Superior temporal gyrus (tissue), 1 donor: ENCODE measurements around the gene ZG16.

ENCODE experiments used
- DNase-seq: peaks from one replicate; pipeline ENCODE4 v3.0.0-alpha.2; 2016; ENCODE audit errors: extremely low spot score

ZG16 gene

DNA sequence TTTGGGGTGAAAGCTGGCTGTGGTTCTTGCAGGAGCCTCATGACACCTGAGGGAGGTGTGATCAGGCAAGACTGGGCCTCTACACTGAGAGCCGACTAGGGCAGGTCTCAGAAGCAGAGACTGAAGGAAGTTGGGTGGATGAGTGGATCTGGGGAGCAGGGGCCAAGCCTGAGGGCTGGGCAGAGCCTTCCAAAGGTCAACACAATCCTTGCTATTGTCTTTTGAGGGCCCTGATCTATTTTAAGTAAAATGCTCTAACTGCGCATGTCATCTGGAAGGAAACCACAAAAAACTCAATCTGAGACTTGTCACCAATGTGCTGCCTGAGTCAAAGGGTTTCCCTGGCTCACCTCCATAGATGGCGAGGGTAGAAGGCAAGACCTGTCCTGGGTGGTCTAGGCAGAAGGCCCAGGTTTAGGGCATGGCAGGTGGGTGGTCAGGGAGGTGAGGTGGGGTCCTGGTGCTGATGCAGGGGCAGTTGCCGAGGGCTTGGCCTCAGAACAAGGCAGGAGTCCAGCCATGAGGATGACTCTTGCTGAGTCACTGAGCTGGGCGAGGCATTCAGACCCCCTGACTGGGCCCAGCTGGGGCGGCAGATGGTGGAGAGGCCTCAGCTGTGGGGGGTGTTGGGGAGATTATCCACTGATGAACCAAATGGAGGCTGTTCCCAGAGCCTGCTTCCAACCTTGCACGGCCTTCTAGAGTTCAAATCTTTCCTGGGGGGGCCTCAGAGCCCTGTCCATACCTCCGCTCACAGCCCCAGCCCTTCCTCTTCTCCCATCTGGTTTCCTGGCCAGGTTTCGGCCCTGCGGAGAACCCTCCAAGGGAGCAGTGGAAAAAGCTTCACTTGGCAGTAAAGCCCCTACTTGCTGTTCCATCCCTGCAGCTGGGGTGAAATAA lies 47.3 kb downstream of the ZG16 start:
- DNase-seq = peak; percentile 61

DNA sequence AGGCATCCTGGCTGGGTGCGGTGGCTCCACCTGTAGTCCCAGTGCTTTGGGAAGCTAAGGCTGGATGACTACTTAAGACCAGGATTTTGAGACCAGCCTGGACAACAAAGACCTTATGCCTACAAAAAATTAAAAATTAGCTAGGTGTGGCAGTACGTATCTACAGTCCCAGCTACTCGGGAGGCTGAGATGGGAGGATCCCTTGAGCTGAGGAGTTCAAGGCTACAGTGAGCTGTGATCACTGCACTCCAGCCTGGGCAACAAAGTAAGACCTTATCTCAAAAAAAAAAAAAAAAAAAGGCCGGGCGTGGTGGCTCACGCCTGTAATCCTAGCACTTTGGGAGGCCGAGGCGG lies 48.3 kb downstream of the ZG16 start:
- DNase-seq = no peak

DNA sequence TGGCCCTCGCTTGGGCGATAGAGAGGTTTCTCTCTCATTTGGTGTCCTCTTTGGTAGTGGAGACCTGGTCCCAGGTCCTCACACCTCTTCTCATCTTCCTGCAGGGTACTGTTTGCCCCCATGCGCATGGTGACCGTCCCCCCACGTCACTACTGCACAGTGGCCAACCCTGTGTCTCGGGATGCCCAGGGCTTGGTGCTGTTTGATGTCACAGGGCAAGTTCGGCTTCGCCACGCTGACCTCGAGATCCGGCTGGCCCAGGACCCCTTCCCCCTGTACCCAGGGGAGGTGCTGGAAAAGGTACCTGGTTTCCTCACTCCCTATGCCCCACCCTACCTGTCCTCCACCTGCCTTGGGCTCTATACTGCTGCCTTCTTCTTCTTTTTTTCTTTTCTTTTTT lies 52.7 kb downstream of the ZG16 start:
- no peak for DNase-seq

DNA sequence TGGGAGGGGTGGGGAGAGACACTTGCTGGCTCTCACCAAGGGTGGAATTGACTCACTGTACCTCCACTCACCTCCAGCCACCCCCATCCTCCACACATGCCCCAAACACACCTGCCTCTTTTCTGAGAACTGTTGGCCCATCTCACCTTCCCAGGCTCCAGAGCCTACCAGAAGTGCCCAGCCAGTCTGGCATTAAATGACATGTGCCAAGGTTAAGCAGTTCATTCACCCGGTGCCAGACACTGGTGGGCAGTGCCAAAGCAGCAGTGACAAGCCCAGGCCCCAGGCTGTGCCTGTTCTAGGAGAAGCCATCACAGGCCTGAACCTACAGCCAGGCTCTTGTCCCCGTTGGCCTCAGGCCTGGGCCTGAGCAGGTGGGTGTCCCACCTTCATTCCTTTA lies 53.4 kb downstream of the ZG16 start:
- no peak for DNase-seq
